Thyroid gland (tissue), 4 donors: ENCODE measurements around the gene ITIH1. TPM values are rescaled to one million over a fixed set of nuclear protein-coding genes. Genes with fewer than 3 reads are reported as not detected.

ENCODE experiments used
- DNase-seq, 2 donors: peaks; one replicate each; pipeline ENCODE4 v3.0.0-alpha.2; 2019
- H3K27ac ChIP-seq, 3 donors: fragments of 200-600 bp; sonication (generic); 1 replicate in 2 of 3; 2 replicates in 1 of 3; pipeline ENCODE4 v1.5.1; 2016 to 2019; ENCODE audit warnings: mild to moderate bottlenecking in 1 of 3, moderate library complexity in 1 of 3
- H3K27me3 ChIP-seq: fragments of 200-600 bp; sonication (generic); one replicate; pipeline ENCODE4 v1.5.1; 2019
- H3K36me3 ChIP-seq, 2 donors: fragments of 200-600 bp; sonication (generic); one replicate each; pipeline ENCODE4 v1.5.1; 2016 to 2019
- H3K4me1 ChIP-seq, 2 donors: fragments of 200-600 bp; sonication (generic); one replicate each; pipeline ENCODE4 v1.5.1; 2017 to 2019
- H3K4me3 ChIP-seq, 3 donors: fragments of 200-600 bp; sonication (generic); replicated peaks in 1 of 3; 1 replicate in 2 of 3; 2 replicates in 1 of 3; pipeline ENCODE4 v1.5.1; 2016; ENCODE audit warnings: mild to moderate bottlenecking in 1 of 3
- H3K9me3 ChIP-seq: fragments of 200-600 bp; sonication (generic); one replicate; pipeline ENCODE4 v1.5.1; 2017
- POLR2A ChIP-seq, 2 donors: fragments of 450-650 bp; IDR thresholded peaks; one replicate each; pipeline ENCODE4 v1.6.1; 2017; ENCODE audit warnings: antibody characterized with exemption in 2 of 2, mild to moderate bottlenecking in 2 of 2, moderate library complexity in 1 of 2
- WGBS, 2 donors: methylation state at CpG; one replicate each; pipeline ENCODE4 v1.1.5; 2017; 5-methylcytosine and 5-hydroxymethylcytosine counted together
- intact Hi-C: fragments of 100-400 bp; cut with DNase I; formaldehyde crosslinking; loops from one replicate; pipeline ENCODE4 v1.15.1; 2023
- total RNA-seq, 4 donors: library from RNA; depleted of rRNA; stranded (reverse); fragments of >200 nt; gene quantifications; one replicate each; pipeline ENCODE4 v1.2.3, GENCODE V29; 2016
- TF ChIP-seq, protein P1 (sequence below), 6 experiments: fragments of 200-600 bp in 3 of 6; fragments of 450-650 bp in 3 of 6; sonication (generic) in 3 of 6; IDR thresholded peaks; one replicate each; pipeline ENCODE4 v1.5.1; 2016 to 2019; ENCODE audit warnings: antibody characterized with exemption in 6 of 6, mild to moderate bottlenecking in 2 of 6, inconsistent platforms in 1 of 6, moderate library complexity in 1 of 6

Gene ITIH1
- total RNA-seq, 4 donors from 2014 or later, result not detected

DNA sequence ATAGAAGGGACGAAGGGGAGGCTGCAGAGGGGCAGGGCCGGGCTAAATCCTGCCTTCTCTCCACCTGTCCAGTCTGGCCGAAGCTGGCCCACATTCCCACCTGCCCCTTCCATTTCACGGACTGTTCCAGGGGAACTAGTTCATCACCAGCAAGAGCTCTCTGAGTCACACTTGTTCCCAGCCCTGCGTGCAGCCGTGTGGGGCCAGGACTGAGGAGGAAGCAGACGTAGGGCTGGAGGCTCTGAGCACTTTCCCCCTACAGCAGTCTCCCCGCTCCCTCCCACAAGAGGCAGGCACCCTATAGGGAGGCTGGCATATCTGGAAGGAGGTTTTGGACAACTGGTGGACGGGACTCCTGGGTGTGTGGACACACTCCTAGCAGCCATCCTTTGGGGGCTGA, 50.0 kb downstream of the ITIH1 start:
- DNase-seq, result no peak
- Histone ChIP-seq H3K9me3 (no peaks in the 10 kb centered on the region), H3K27me3 (no peaks in the 10 kb centered on the region), H3K27ac (no peak overlapping the region), H3K4me3 (no peak overlapping the region), H3K4me1 (peaks cover 0 to 4% of the 10 kb centered on the region in 2 donors), H3K36me3 (no peaks in the 10 kb centered on the region)
- intact Hi-C loops, result no loop called here
- TF ChIP-seq POLR2A (IDR thresholded peaks at IDR 0.05), result no peak
- TF ChIP-seq, protein P1, sequence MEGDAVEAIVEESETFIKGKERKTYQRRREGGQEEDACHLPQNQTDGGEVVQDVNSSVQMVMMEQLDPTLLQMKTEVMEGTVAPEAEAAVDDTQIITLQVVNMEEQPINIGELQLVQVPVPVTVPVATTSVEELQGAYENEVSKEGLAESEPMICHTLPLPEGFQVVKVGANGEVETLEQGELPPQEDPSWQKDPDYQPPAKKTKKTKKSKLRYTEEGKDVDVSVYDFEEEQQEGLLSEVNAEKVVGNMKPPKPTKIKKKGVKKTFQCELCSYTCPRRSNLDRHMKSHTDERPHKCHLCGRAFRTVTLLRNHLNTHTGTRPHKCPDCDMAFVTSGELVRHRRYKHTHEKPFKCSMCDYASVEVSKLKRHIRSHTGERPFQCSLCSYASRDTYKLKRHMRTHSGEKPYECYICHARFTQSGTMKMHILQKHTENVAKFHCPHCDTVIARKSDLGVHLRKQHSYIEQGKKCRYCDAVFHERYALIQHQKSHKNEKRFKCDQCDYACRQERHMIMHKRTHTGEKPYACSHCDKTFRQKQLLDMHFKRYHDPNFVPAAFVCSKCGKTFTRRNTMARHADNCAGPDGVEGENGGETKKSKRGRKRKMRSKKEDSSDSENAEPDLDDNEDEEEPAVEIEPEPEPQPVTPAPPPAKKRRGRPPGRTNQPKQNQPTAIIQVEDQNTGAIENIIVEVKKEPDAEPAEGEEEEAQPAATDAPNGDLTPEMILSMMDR (IDR thresholded peaks at IDR 0.05), result no peak
- WGBS, 2 donors, result 66 to 72% methylated on average over 8 to 9 of the region's 9 CpGs

DNA sequence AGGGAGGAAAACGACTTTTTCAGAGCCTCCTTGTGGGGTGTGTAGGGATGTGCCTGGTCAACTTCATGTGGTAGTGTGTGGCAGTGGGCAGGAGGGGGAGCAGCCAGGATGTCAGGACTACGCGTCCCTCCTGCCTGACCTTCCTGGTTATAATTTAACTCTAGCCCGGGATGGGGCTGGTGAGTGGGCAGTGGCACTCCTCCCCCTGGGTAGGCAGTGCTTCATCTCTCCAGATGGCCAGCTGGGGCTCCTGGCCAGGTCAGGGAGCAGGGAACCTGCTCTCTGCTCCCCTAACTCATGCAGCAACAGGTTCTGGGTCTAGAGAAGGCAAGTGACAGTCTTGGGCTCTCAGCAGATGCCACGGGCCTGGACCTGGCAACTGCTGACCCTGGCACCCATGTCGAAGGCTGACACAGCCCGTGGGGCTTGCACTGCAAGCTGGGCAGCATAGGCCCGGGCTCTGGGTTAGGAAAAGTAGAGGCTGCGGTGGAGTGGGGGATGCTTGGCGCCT, 50.5 kb downstream of the ITIH1 start:
- WGBS, 2 donors, result 59 to 87% methylated on average over 7 to 8 of the region's 10 CpGs
- DNase-seq, result no peak
- H3K36me3 ChIP-seq, result no peaks in the 10 kb centered on the region

GRCh38 chr3:52829482-52829881, 52.1 kb downstream of the ITIH1 start:
- peaks cover 0 to 4% of the 10 kb centered on the region in 2 donors for H3K4me1 ChIP-seq
- no peaks in the 10 kb centered on the region for H3K9me3 ChIP-seq
- no peaks in the 10 kb centered on the region for H3K27me3 ChIP-seq
- H3K36me3 ChIP-seq, result no peaks in the 10 kb centered on the region
- no peak overlapping the region for H3K4me3 ChIP-seq
- DNase-seq, result no peak
- WGBS, 2 donors, result 90 to 93% methylated on average over 3 of the region's 3 CpGs
- H3K27ac ChIP-seq, result no peak overlapping the region
- no peak for TF ChIP-seq POLR2A (IDR thresholded peaks at IDR 0.05)
- TF ChIP-seq, protein P1 (IDR thresholded peaks at IDR 0.05), result no peak
- intact Hi-C loops, result no loop called here

More for the DNA sequence above, 50.5 kb downstream of the ITIH1 start:
- peaks cover 0 to 4% of the 10 kb centered on the region in 2 donors for H3K4me1 ChIP-seq
- H3K9me3 ChIP-seq, result no peaks in the 10 kb centered on the region
- no peak overlapping the region for H3K27ac ChIP-seq
- no peak for TF ChIP-seq POLR2A (IDR thresholded peaks at IDR 0.05)
- TF ChIP-seq, protein P1 (IDR thresholded peaks at IDR 0.05), result no peak
- intact Hi-C loops, result no loop called here
- no peaks in the 10 kb centered on the region for H3K27me3 ChIP-seq
- no peak overlapping the region for H3K4me3 ChIP-seq

- TF ChIP-seq, protein P1 (IDR thresholded peaks at IDR 0.05), result no peak
- no peak for TF ChIP-seq POLR2A (IDR thresholded peaks at IDR 0.05)
- Histone ChIP-seq H3K4me1 (peaks cover 0 to 4% of the 10 kb centered on the region in 2 donors), H3K27me3 (no peaks in the 10 kb centered on the region), H3K9me3 (no peaks in the 10 kb centered on the region), H3K36me3 (no peaks in the 10 kb centered on the region), H3K4me3 (no peak overlapping the region), H3K27ac (no peak overlapping the region)
- intact Hi-C loops, result no loop called here
- DNase-seq, result no peak
- WGBS, 2 donors, result 92 to 94% methylated on average over 9 to 10 of the region's 10 CpGs
Observed at GRCh38 chr3:52829906-52830463, 52.6 kb downstream of the ITIH1 start.

GRCh38 chr3:52830535-52831258, 53.3 kb downstream of the ITIH1 start, which contains the start of gene ITIH4:
ITIH4 (minus strand) TSS chr3:52830672; CDS start chr3:52830642, 30 bp downstream.
- no peak for TF ChIP-seq POLR2A (IDR thresholded peaks at IDR 0.05)
- TF ChIP-seq, protein P1 (IDR thresholded peaks at IDR 0.05), result no peak
- Histone ChIP-seq H3K4me3 (no peak within 1 kb of the TSS), H3K27ac (no peak within 1 kb of the TSS), H3K36me3 (no peaks in the 10 kb centered on the region), H3K4me1 (peaks cover 0 to 4% of the 10 kb centered on the region in 2 donors), H3K9me3 (no peaks in the 10 kb centered on the region), H3K27me3 (no peaks in the 10 kb centered on the region)
- 76 to 86% methylated on average over 15 to 16 of the region's 16 CpGs for WGBS, 2 donors
- no peak for DNase-seq
- intact Hi-C loops, result no loop called here
